H9 (cell line): ENCODE results near the gene IGF2R. TPM values are rescaled to one million over a fixed set of nuclear protein-coding genes. Genes with fewer than 3 reads are reported as not detected.
A peak's percentile ranks its signal among the peaks of the same experiment; 100 is the strongest.

Experiments
- DNase-seq: peaks from one replicate; pipeline ENCODE4 v3.0.0-alpha.2; 2017
- H2AFZ ChIP-seq: one replicate; pipeline ENCODE4 v1.6.1; 2013; ENCODE audit warnings: mild to moderate bottlenecking, low read length, control low read depth, moderate library complexity
- H2AK5ac ChIP-seq: 2 replicates; pipeline ENCODE4 v1.6.1; 2013; ENCODE audit warnings: low read length, control low read depth, mixed read lengths; ENCODE audit not compliant: insufficient read length
- H2BK120ac ChIP-seq: one replicate; pipeline ENCODE4 v1.6.1; 2013; ENCODE audit warnings: low read depth, mild to moderate bottlenecking, low read length, control low read depth, inconsistent platforms; ENCODE audit not compliant: poor library complexity, severe bottlenecking
- H2BK12ac ChIP-seq: 2 replicates; pipeline ENCODE4 v1.6.1; 2013; ENCODE audit warnings: low read length, control low read depth, mixed read lengths, low read depth; ENCODE audit not compliant: insufficient read length
- H2BK15ac ChIP-seq: 2 replicates; pipeline ENCODE4 v1.6.1; 2013; ENCODE audit warnings: low read depth, low read length, control low read depth
- H2BK20ac ChIP-seq: one replicate; pipeline ENCODE4 v1.6.1; 2013; ENCODE audit warnings: low read depth, mild to moderate bottlenecking, low read length, control low read depth, inconsistent platforms; ENCODE audit not compliant: poor library complexity, severe bottlenecking
- H2BK5ac ChIP-seq: 2 replicates; pipeline ENCODE4 v1.6.1; 2013; ENCODE audit warnings: low read length, control low read depth, mixed read lengths; ENCODE audit not compliant: insufficient read length
- H3K14ac ChIP-seq: 2 replicates; pipeline ENCODE4 v1.6.1; 2013; ENCODE audit warnings: low read length, control low read depth; ENCODE audit not compliant: insufficient read depth
- H3K18ac ChIP-seq: 2 replicates; pipeline ENCODE4 v1.6.1; 2013; ENCODE audit warnings: low read depth, mild to moderate bottlenecking, mixed read lengths, low read length, control low read depth; ENCODE audit not compliant: insufficient read length
- H3K23ac ChIP-seq: 2 replicates; pipeline ENCODE4 v1.6.1; 2013; ENCODE audit warnings: low read length, control low read depth, mixed read lengths, low read depth; ENCODE audit not compliant: insufficient read length
- H3K23me2 ChIP-seq: 2 replicates; pipeline ENCODE4 v1.6.1; 2013; ENCODE audit warnings: low read depth, mild to moderate bottlenecking, mixed read lengths, low read length, control low read depth; ENCODE audit not compliant: insufficient read length, poor library complexity, severe bottlenecking
- H3K27ac ChIP-seq: 2 replicates; pipeline ENCODE4 v1.5.1; 2013; ENCODE audit warnings: low read length, control low read depth, mixed read lengths, low read depth; ENCODE audit not compliant: insufficient read length
- H3K27me3 ChIP-seq: 2 replicates; pipeline ENCODE4 v1.6.1; 2013; ENCODE audit warnings: low read length, control low read depth, inconsistent platforms; ENCODE audit not compliant: insufficient read depth
- H3K4ac ChIP-seq: 2 replicates; pipeline ENCODE4 v1.6.1; 2013; ENCODE audit warnings: low read depth, mild to moderate bottlenecking, control low read depth, inconsistent platforms, low read length, moderate library complexity
- H3K4me1 ChIP-seq: 2 replicates; pipeline ENCODE4 v1.6.1; 2013; ENCODE audit warnings: low read length, control low read depth, inconsistent platforms; ENCODE audit not compliant: insufficient read depth
- H3K4me2 ChIP-seq: 2 replicates; pipeline ENCODE4 v1.6.1; 2013; ENCODE audit warnings: low read length, control low read depth, mixed read lengths; ENCODE audit not compliant: insufficient read length, insufficient read depth
- H3K56ac ChIP-seq: 2 replicates; pipeline ENCODE4 v1.6.1; 2013; ENCODE audit warnings: low read depth, mild to moderate bottlenecking, mixed read lengths, low read length, control low read depth; ENCODE audit not compliant: insufficient read length
- H3K79me1 ChIP-seq: 2 replicates; pipeline ENCODE4 v1.6.1; 2013; ENCODE audit warnings: low read depth, mild to moderate bottlenecking, moderate library complexity, low read length, control low read depth, inconsistent platforms; ENCODE audit not compliant: insufficient read depth, poor library complexity, severe bottlenecking
- H3K79me2 ChIP-seq: 2 replicates; pipeline ENCODE4 v1.6.1; 2013; ENCODE audit warnings: low read length, control low read depth, inconsistent platforms; ENCODE audit not compliant: insufficient read depth
- H3K9ac ChIP-seq: 2 replicates; pipeline ENCODE4 v1.6.1; 2013; ENCODE audit warnings: low read length, control low read depth, mixed read lengths; ENCODE audit not compliant: insufficient read length; ENCODE audit errors: extremely low read depth
- H3K9me3 ChIP-seq: one replicate; pipeline ENCODE4 v1.6.1; 2013; ENCODE audit warnings: low read depth, low read length, inconsistent platforms; ENCODE audit not compliant: control insufficient read depth
- H3T11ph ChIP-seq: one replicate; pipeline ENCODE4 v1.6.1; 2013; ENCODE audit warnings: mild to moderate bottlenecking, low read length, control low read depth, inconsistent platforms
- H4K20me1 ChIP-seq: one replicate; pipeline ENCODE4 v1.6.1; 2013; ENCODE audit not compliant: control insufficient read depth, insufficient read length, insufficient read depth
- H4K5ac ChIP-seq: 2 replicates; pipeline ENCODE4 v1.6.1; 2013; ENCODE audit warnings: low read depth, mild to moderate bottlenecking, mixed read lengths, low read length, control low read depth; ENCODE audit not compliant: insufficient read length
- H4K8ac ChIP-seq: replicated peaks from 2 replicates; pipeline ENCODE4 v1.6.1; 2013; ENCODE audit warnings: low read length, control low read depth, mixed read lengths, low read depth; ENCODE audit not compliant: insufficient read length
- H4K91ac ChIP-seq: 2 replicates; pipeline ENCODE4 v1.6.1; 2013; ENCODE audit warnings: low read depth, mild to moderate bottlenecking, moderate library complexity, mixed read lengths, low read length, control low read depth; ENCODE audit not compliant: insufficient read length
- H3K27ac Mint-ChIP-seq, 3 experiments: 2 replicates in 2 of 3; 3 replicates in 1 of 3; pipeline ENCODE4 v1.8.0; 2020 to 2021; ENCODE audit warnings: mixed read lengths in 3 of 3, mild to moderate bottlenecking in 1 of 3, moderate library complexity in 1 of 3
- H3K27me3 Mint-ChIP-seq: 2 replicates; pipeline ENCODE4 v1.8.0; 2021; ENCODE audit warnings: low read depth, mild to moderate bottlenecking, moderate library complexity, mixed read lengths
- H3K36me3 Mint-ChIP-seq, 3 experiments: 2 replicates in 2 of 3; 3 replicates in 1 of 3; pipeline ENCODE4 v1.8.0; 2020 to 2021; ENCODE audit warnings: low read depth in 3 of 3, mixed read lengths in 3 of 3; ENCODE audit not compliant: insufficient read depth in 1 of 3
- H3K4me1 Mint-ChIP-seq, 2 experiments: 2 replicates each; pipeline ENCODE4 v1.8.0; 2020; ENCODE audit warnings: mixed read lengths in 2 of 2
- H3K4me3 Mint-ChIP-seq, 2 experiments: 2 replicates in 1 of 2; 3 replicates in 1 of 2; pipeline ENCODE4 v1.8.0; 2020 to 2021; ENCODE audit warnings: mild to moderate bottlenecking in 2 of 2, mixed read lengths in 2 of 2, moderate library complexity in 1 of 2
- H3K9me3 Mint-ChIP-seq, 2 experiments: 2 replicates in 1 of 2; 3 replicates in 1 of 2; pipeline ENCODE4 v1.8.0; 2020; ENCODE audit warnings: mild to moderate bottlenecking in 2 of 2, mixed read lengths in 2 of 2, moderate library complexity in 1 of 2
- WGBS: extraction: QIAGEN DNeasy Blood & Tissue Kit; methylation state at CpG from one replicate; pipeline ENCODE4 v1.1.7; 2013; ENCODE audit warnings: missing lambda C conversion rate, low lambda C conversion rate, mixed read lengths; ENCODE audit not compliant: insufficient read length; ENCODE audit errors: extremely low coverage; 5-methylcytosine and 5-hydroxymethylcytosine counted together
- total RNA-seq: library from RNA; stranded (reverse); gene quantifications from 2 replicates; pipeline ENCODE4 v1.2.1, GENCODE V29; 2021
- TF ChIP-seq, protein P1 (sequence below): fragments of 200-600 bp; sonication (generic); conservative IDR thresholded peaks from 3 replicates; pipeline ENCODE4 v1.8.0; 2021; ENCODE audit warnings: antibody characterized with exemption, mild to moderate bottlenecking

IGF2R gene
- total RNA-seq, 1 experiment from 2014 or later: 66.7 TPM

GRCh38 chr6:160040055-160040454 lies 71.2 kb downstream of the IGF2R start:
- no peak for DNase-seq
- Histone ChIP-seq H3K23ac (no peak overlapping the region), H3K79me1 (no peaks in the 10 kb centered on the region), H4K91ac (no peak overlapping the region), H2BK20ac (no peak overlapping the region), H3K14ac (no peak overlapping the region), H3K4me1 (no peaks in the 10 kb centered on the region), H3K27ac (no peak overlapping the region), H2BK15ac (no peak overlapping the region), H3K9me3 (no peaks in the 10 kb centered on the region), H4K8ac (no peak overlapping the region), H3K4ac (no peak overlapping the region), H2BK5ac (no peak overlapping the region), H4K5ac (no peak overlapping the region), H3K9ac (no peak overlapping the region), H2BK120ac (no peak overlapping the region), H3K56ac (no peak overlapping the region), H3K4me2 (no peak overlapping the region), H3K18ac (no peak overlapping the region), H3T11ph (no peak overlapping the region), H3K23me2 (no peaks in the 10 kb centered on the region), H3K27me3 (no peaks in the 10 kb centered on the region; the same call in 1 of the 2 replicates), H4K20me1 (no peaks in the 10 kb centered on the region), H3K79me2 (no peaks in the 10 kb centered on the region), H2AK5ac (no peak overlapping the region), H2BK12ac (no peak overlapping the region), H2AFZ (no peak overlapping the region)
- TF ChIP-seq, protein P1, sequence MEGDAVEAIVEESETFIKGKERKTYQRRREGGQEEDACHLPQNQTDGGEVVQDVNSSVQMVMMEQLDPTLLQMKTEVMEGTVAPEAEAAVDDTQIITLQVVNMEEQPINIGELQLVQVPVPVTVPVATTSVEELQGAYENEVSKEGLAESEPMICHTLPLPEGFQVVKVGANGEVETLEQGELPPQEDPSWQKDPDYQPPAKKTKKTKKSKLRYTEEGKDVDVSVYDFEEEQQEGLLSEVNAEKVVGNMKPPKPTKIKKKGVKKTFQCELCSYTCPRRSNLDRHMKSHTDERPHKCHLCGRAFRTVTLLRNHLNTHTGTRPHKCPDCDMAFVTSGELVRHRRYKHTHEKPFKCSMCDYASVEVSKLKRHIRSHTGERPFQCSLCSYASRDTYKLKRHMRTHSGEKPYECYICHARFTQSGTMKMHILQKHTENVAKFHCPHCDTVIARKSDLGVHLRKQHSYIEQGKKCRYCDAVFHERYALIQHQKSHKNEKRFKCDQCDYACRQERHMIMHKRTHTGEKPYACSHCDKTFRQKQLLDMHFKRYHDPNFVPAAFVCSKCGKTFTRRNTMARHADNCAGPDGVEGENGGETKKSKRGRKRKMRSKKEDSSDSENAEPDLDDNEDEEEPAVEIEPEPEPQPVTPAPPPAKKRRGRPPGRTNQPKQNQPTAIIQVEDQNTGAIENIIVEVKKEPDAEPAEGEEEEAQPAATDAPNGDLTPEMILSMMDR: no peak
- no peaks in the 10 kb centered on the region for H3K9me3 Mint-ChIP-seq
- H3K36me3 Mint-ChIP-seq: peaks cover 37 to 65% (median 58%) of the 10 kb centered on the region in 3 experiments; a peak in 6 of 7 replicates
- peak overlapping the region in 1 of 3 experiments; percentile 24; a peak in 1 of 7 replicates for H3K27ac Mint-ChIP-seq
- no peaks in the 10 kb centered on the region for H3K27me3 Mint-ChIP-seq
- no peak overlapping the region for H3K4me3 Mint-ChIP-seq
- WGBS: no CpG with 5 or more reads among the region's 4 CpGs
- H3K4me1 Mint-ChIP-seq: no peaks in the 10 kb centered on the region
